ENCODE measurements around the gene C2CD2.

The C2CD2 gene

GRCh38 chr21:41858466-41859296 lies 95.1 kb downstream of the C2CD2 start:
- Histone ChIP-seq H3K27me3 (replicated peaks; ENCODE audit: control insufficient read depth, insufficient read depth, low read length) (no peaks in the 10 kb centered on the region), H3K4me1 (ENCODE audit: control insufficient read depth, insufficient read depth, low read length) (peaks cover 4% of the 10 kb centered on the region), H3K9me3 (ENCODE audit: control insufficient read depth, low read length) (no peaks in the 10 kb centered on the region), H3K36me3 (ENCODE audit: control insufficient read depth, insufficient read depth, low read length, severe bottlenecking) (peaks cover 39% of the 10 kb centered on the region), H3K4me3 (ENCODE audit: low read length) (no peak overlapping the region), H3K9ac (ENCODE audit: low read length) (no peak overlapping the region)
- no peak for DNase-seq (ENCODE audit: low read depth)

GRCh38 chr21:41857771-41858300 lies 96.0 kb downstream of the C2CD2 start:
- H3K4me3 ChIP-seq (ENCODE audit: low read length) = no peak overlapping the region
- no peak for DNase-seq (ENCODE audit: low read depth)
- H3K4me1 ChIP-seq (ENCODE audit: control insufficient read depth, insufficient read depth, low read length) = no peaks in the 10 kb centered on the region
- H3K9ac ChIP-seq (ENCODE audit: low read length) = no peak overlapping the region
- H3K36me3 ChIP-seq (ENCODE audit: control insufficient read depth, insufficient read depth, low read length, severe bottlenecking) = peaks cover 41% of the 10 kb centered on the region
- H3K9me3 ChIP-seq (ENCODE audit: control insufficient read depth, low read length) = no peaks in the 10 kb centered on the region
- H3K27me3 ChIP-seq (replicated peaks; ENCODE audit: control insufficient read depth, insufficient read depth, low read length) = no peaks in the 10 kb centered on the region

- Histone ChIP-seq H3K36me3 (ENCODE audit: control insufficient read depth, insufficient read depth, low read length, severe bottlenecking) (peaks cover 41% of the 10 kb centered on the region), H3K4me3 (ENCODE audit: low read length) (no peak overlapping the region), H3K4me1 (ENCODE audit: control insufficient read depth, insufficient read depth, low read length) (no peaks in the 10 kb centered on the region), H3K9me3 (ENCODE audit: control insufficient read depth, low read length) (no peaks in the 10 kb centered on the region), H3K27me3 (replicated peaks; ENCODE audit: control insufficient read depth, insufficient read depth, low read length) (no peaks in the 10 kb centered on the region), H3K9ac (ENCODE audit: low read length) (no peak overlapping the region)
- DNase-seq (ENCODE audit: low read depth) = no peak
Measured at GRCh38 chr21:41856572-41856971, 97.2 kb downstream of the C2CD2 start.

GRCh38 chr21:41854426-41854995 lies 99.3 kb downstream of the C2CD2 start:
- no peaks in the 10 kb centered on the region for H3K9me3 ChIP-seq (ENCODE audit: control insufficient read depth, low read length)
- no peaks in the 10 kb centered on the region for H3K27me3 ChIP-seq (replicated peaks; ENCODE audit: control insufficient read depth, insufficient read depth, low read length)
- DNase-seq (ENCODE audit: low read depth) = no peak
- H3K9ac ChIP-seq (ENCODE audit: low read length) = no peak overlapping the region
- peaks cover 43% of the 10 kb centered on the region for H3K36me3 ChIP-seq (ENCODE audit: control insufficient read depth, insufficient read depth, low read length, severe bottlenecking)
- H3K4me1 ChIP-seq (ENCODE audit: control insufficient read depth, insufficient read depth, low read length) = no peaks in the 10 kb centered on the region
- no peak overlapping the region for H3K4me3 ChIP-seq (ENCODE audit: low read length)

- H3K4me1 ChIP-seq (ENCODE audit: control insufficient read depth, insufficient read depth, low read length) = no peaks in the 10 kb centered on the region
- no peaks in the 10 kb centered on the region for H3K9me3 ChIP-seq (ENCODE audit: control insufficient read depth, low read length)
- no peaks in the 10 kb centered on the region for H3K27me3 ChIP-seq (replicated peaks; ENCODE audit: control insufficient read depth, insufficient read depth, low read length)
- no peak overlapping the region for H3K9ac ChIP-seq (ENCODE audit: low read length)
- no peak for DNase-seq (ENCODE audit: low read depth)
- no peak overlapping the region for H3K4me3 ChIP-seq (ENCODE audit: low read length)
- H3K36me3 ChIP-seq (ENCODE audit: control insufficient read depth, insufficient read depth, low read length, severe bottlenecking) = peaks cover 38% of the 10 kb centered on the region
Measured at GRCh38 chr21:41852929-41853320, 100.9 kb downstream of the C2CD2 start.

GRCh38 chr21:41852151-41852928 lies 101.5 kb downstream of the C2CD2 start:
- peaks cover 38% of the 10 kb centered on the region for H3K36me3 ChIP-seq (ENCODE audit: control insufficient read depth, insufficient read depth, low read length, severe bottlenecking)
- H3K4me1 ChIP-seq (ENCODE audit: control insufficient read depth, insufficient read depth, low read length) = no peaks in the 10 kb centered on the region
- no peak overlapping the region for H3K4me3 ChIP-seq (ENCODE audit: low read length)
- no peak overlapping the region for H3K9ac ChIP-seq (ENCODE audit: low read length)
- no peaks in the 10 kb centered on the region for H3K9me3 ChIP-seq (ENCODE audit: control insufficient read depth, low read length)
- no peaks in the 10 kb centered on the region for H3K27me3 ChIP-seq (replicated peaks; ENCODE audit: control insufficient read depth, insufficient read depth, low read length)
- no peak for DNase-seq (ENCODE audit: low read depth)

GRCh38 chr21:41851090-41851790 lies 102.6 kb downstream of the C2CD2 start:
- H3K9ac ChIP-seq (ENCODE audit: low read length) = no peak overlapping the region
- H3K9me3 ChIP-seq (ENCODE audit: control insufficient read depth, low read length) = no peaks in the 10 kb centered on the region
- no peak for DNase-seq (ENCODE audit: low read depth)
- H3K4me3 ChIP-seq (ENCODE audit: low read length) = no peak overlapping the region
- no peaks in the 10 kb centered on the region for H3K27me3 ChIP-seq (replicated peaks; ENCODE audit: control insufficient read depth, insufficient read depth, low read length)
- H3K36me3 ChIP-seq (ENCODE audit: control insufficient read depth, insufficient read depth, low read length, severe bottlenecking) = peaks cover 32% of the 10 kb centered on the region
- H3K4me1 ChIP-seq (ENCODE audit: control insufficient read depth, insufficient read depth, low read length) = no peaks in the 10 kb centered on the region

GRCh38 chr21:41850085-41850484 lies 103.7 kb downstream of the C2CD2 start:
- H3K4me1 ChIP-seq (ENCODE audit: control insufficient read depth, insufficient read depth, low read length) = no peaks in the 10 kb centered on the region
- H3K27me3 ChIP-seq (replicated peaks; ENCODE audit: control insufficient read depth, insufficient read depth, low read length) = no peaks in the 10 kb centered on the region
- H3K9ac ChIP-seq (ENCODE audit: low read length) = no peak overlapping the region
- no peak overlapping the region for H3K4me3 ChIP-seq (ENCODE audit: low read length)
- no peaks in the 10 kb centered on the region for H3K9me3 ChIP-seq (ENCODE audit: control insufficient read depth, low read length)
- peaks cover 31% of the 10 kb centered on the region for H3K36me3 ChIP-seq (ENCODE audit: control insufficient read depth, insufficient read depth, low read length, severe bottlenecking)
- DNase-seq (ENCODE audit: low read depth) = no peak

GRCh38 chr21:41848958-41849580 lies 104.7 kb downstream of the C2CD2 start:
- no peaks in the 10 kb centered on the region for H3K9me3 ChIP-seq (ENCODE audit: control insufficient read depth, low read length)
- no peak overlapping the region for H3K9ac ChIP-seq (ENCODE audit: low read length)
- no peak for DNase-seq (ENCODE audit: low read depth)
- peaks cover 20% of the 10 kb centered on the region for H3K36me3 ChIP-seq (ENCODE audit: control insufficient read depth, insufficient read depth, low read length, severe bottlenecking)
- H3K4me1 ChIP-seq (ENCODE audit: control insufficient read depth, insufficient read depth, low read length) = no peaks in the 10 kb centered on the region
- H3K4me3 ChIP-seq (ENCODE audit: low read length) = no peak overlapping the region
- no peaks in the 10 kb centered on the region for H3K27me3 ChIP-seq (replicated peaks; ENCODE audit: control insufficient read depth, insufficient read depth, low read length)

GRCh38 chr21:41848533-41848932 lies 105.3 kb downstream of the C2CD2 start:
- no peaks in the 10 kb centered on the region for H3K27me3 ChIP-seq (replicated peaks; ENCODE audit: control insufficient read depth, insufficient read depth, low read length)
- no peak overlapping the region for H3K4me3 ChIP-seq (ENCODE audit: low read length)
- H3K9ac ChIP-seq (ENCODE audit: low read length) = no peak overlapping the region
- DNase-seq (ENCODE audit: low read depth) = no peak
- H3K9me3 ChIP-seq (ENCODE audit: control insufficient read depth, low read length) = no peaks in the 10 kb centered on the region
- H3K4me1 ChIP-seq (ENCODE audit: control insufficient read depth, insufficient read depth, low read length) = no peaks in the 10 kb centered on the region
- peaks cover 15% of the 10 kb centered on the region for H3K36me3 ChIP-seq (ENCODE audit: control insufficient read depth, insufficient read depth, low read length, severe bottlenecking)
